Osteoblast (primary cell): ENCODE data around the gene TTLL12. TPM values are rescaled to one million over a fixed set of nuclear protein-coding genes. Genes with fewer than 3 reads are reported as not detected.

ENCODE experiments used
- DNase-seq: peaks from one replicate; pipeline ENCODE4 v3.0.0; 2011; ENCODE audit warnings: low spot score, mixed read lengths; ENCODE audit not compliant: insufficient read length; ENCODE audit errors: missing footprints
- H2AFZ ChIP-seq: 2 replicates; pipeline ENCODE4 v1.6.0; 2011; ENCODE audit warnings: mild to moderate bottlenecking, low read length
- H3K27ac ChIP-seq: 2 replicates; pipeline ENCODE4 v1.5.1; 2011; ENCODE audit warnings: mild to moderate bottlenecking, low read depth, low read length, moderate library complexity
- H3K27me3 ChIP-seq: 2 replicates; pipeline ENCODE4 v1.6.0; 2012; ENCODE audit warnings: mild to moderate bottlenecking, control low read depth, inconsistent platforms, low read length, moderate library complexity; ENCODE audit not compliant: insufficient read depth
- H3K36me3 ChIP-seq: 2 replicates; pipeline ENCODE4 v1.5.1; 2011; ENCODE audit warnings: mild to moderate bottlenecking, low read length, control low read depth, moderate library complexity; ENCODE audit not compliant: insufficient read depth
- H3K4me1 ChIP-seq: 2 replicates; pipeline ENCODE4 v1.5.1; 2011; ENCODE audit warnings: mild to moderate bottlenecking, low read length, control low read depth, moderate library complexity; ENCODE audit not compliant: insufficient read depth
- H3K4me2 ChIP-seq: 2 replicates; pipeline ENCODE4 v1.6.0; 2011; ENCODE audit warnings: mild to moderate bottlenecking, low read length; ENCODE audit not compliant: insufficient read depth
- H3K4me3 ChIP-seq: fragments of 200-600 bp; sonication (generic); 3 replicates; pipeline ENCODE4 v1.5.1; 2012; ENCODE audit warnings: mild to moderate bottlenecking, low read length, inconsistent platforms; ENCODE audit not compliant: insufficient read depth
- H3K79me2 ChIP-seq: 2 replicates; pipeline ENCODE4 v1.6.0; 2012; ENCODE audit warnings: mild to moderate bottlenecking, low read length, control low read depth, inconsistent platforms; ENCODE audit not compliant: insufficient read depth
- H3K9me3 ChIP-seq: 2 replicates; pipeline ENCODE4 v1.5.1; 2011; ENCODE audit warnings: low read depth, low read length, control low read depth
- H4K20me1 ChIP-seq: 2 replicates; pipeline ENCODE4 v1.6.0; 2012; ENCODE audit warnings: mild to moderate bottlenecking, low read length, control low read depth; ENCODE audit not compliant: insufficient read depth
- CTCF ChIP-seq: IDR thresholded peaks from 2 replicates; pipeline ENCODE4 v1.5.1; 2011; ENCODE audit warnings: mild to moderate bottlenecking, low read depth, low read length, moderate library complexity; ENCODE audit errors: extremely low read depth
- total RNA-seq: library from RNA; depleted of rRNA; stranded (reverse); fragments of >200 nt; gene quantifications from 2 replicates; pipeline ENCODE4 v1.2.3, GENCODE V29; 2012

The TTLL12 gene
- total RNA-seq, 1 donor: 29.0 TPM

GRCh38 chr22:43197271-43197941 is 10.5 kb upstream of the TTLL12 start:
- no peaks in the 10 kb centered on the region for H3K79me2 ChIP-seq
- peak overlapping the region; percentile 65 for H2AFZ ChIP-seq
- H3K36me3 ChIP-seq: no peaks in the 10 kb centered on the region
- DNase-seq: peak; percentile 77
- no peaks in the 10 kb centered on the region for H4K20me1 ChIP-seq
- H3K4me2 ChIP-seq: peak overlapping the region; percentile 23
- peak overlapping the region; percentile 33 for H3K4me3 ChIP-seq
- H3K4me1 ChIP-seq: no peaks in the 10 kb centered on the region
- H3K9me3 ChIP-seq: no peaks in the 10 kb centered on the region
- peaks cover 19% of the 10 kb centered on the region for H3K27me3 ChIP-seq
- no peak for TF ChIP-seq CTCF
- no peak overlapping the region for H3K27ac ChIP-seq

GRCh38 chr22:43191831-43192230 is 4.9 kb upstream of the TTLL12 start:
- TF ChIP-seq CTCF: no peak
- Histone ChIP-seq H3K4me3 (no peak overlapping the region), H3K27ac (no peak overlapping the region), H3K9me3 (no peaks in the 10 kb centered on the region), H2AFZ (no peak overlapping the region), H3K4me1 (no peaks in the 10 kb centered on the region), H3K79me2 (no peaks in the 10 kb centered on the region), H3K27me3 (peaks cover 12% of the 10 kb centered on the region), H3K36me3 (no peaks in the 10 kb centered on the region), H4K20me1 (no peaks in the 10 kb centered on the region), H3K4me2 (no peak overlapping the region)
- DNase-seq: peak; percentile 56

- H3K79me2 ChIP-seq: peaks cover 9% of the 10 kb centered on the region
- no peaks in the 10 kb centered on the region for H3K36me3 ChIP-seq
- H3K4me3 ChIP-seq: no peak overlapping the region
- peaks cover 11% of the 10 kb centered on the region for H3K4me1 ChIP-seq
- DNase-seq: peak; percentile 37
- H3K9me3 ChIP-seq: no peaks in the 10 kb centered on the region
- H2AFZ ChIP-seq: no peak overlapping the region
- peaks cover 4% of the 10 kb centered on the region for H3K27me3 ChIP-seq
- no peak overlapping the region for H3K27ac ChIP-seq
- peaks cover 4% of the 10 kb centered on the region for H4K20me1 ChIP-seq
- TF ChIP-seq CTCF: no peak
- H3K4me2 ChIP-seq: no peak overlapping the region
These were observed 2.1 kb upstream of the TTLL12 start for GRCh38 chr22:43188829-43189545.
